GM19467 (cell line): ENCODE data around the gene RCBTB2.
"Not testable (repeated sequence)": the region's sequence is repeated elsewhere in the genome, so short reads cannot be mapped to it uniquely, and the experiment has no call there.

Source experiments
- ATAC-seq: cut with Tn5 transposase; IDR thresholded peaks from one replicate; pipeline ENCODE4 v1.9.1; 2021; ENCODE audit warnings: mild to moderate bottlenecking, moderate library complexity; ENCODE audit not compliant: unreplicated experiment

RCBTB2 gene

DNA sequence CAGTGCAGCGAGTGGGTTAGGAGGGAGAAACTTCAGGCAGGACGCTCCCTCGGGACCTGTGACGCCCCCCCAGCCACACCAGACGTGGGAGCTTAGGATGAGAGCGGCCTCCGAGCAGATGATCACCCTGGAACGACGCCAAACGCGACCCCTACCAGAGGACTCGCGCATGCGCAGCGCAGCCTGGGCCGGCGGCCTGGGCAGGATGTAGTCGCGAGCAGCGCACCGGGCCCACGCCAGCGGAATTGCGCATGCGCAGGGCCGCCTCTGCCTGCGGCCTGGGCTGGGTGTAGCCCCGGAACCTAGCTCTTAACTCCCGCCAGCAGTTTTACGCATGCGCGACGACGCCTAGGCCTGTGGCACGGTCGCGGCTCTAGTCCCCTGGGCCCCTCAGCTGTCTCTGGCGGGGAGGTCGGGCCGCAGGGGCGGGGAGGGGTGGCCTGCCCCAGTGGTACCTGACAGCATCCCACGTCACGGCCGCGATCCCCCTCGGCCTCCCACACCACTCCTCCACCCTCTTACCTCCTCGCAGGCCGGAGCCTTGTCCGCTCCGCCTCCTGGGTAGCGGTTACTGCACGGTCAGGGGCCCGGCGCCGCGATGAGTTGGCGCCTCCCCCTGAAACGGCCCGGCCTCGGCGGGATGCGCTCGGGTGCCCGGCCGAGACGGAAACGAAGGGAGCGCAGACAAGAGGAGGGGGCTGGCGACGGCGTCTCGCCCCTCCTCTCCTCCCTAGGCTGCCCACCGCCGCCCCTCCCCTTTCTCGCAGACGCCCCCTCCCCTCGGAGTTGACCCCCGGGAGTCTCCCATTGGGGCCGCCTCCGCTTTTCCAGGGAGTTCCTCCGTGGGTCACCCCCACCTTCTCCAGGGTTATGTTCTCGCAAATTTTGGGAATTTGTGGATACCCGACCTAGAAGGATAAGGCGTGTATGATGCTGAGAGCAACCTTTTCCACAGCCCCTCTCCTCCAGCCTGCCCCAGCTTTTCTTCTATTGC lies at the start of gene RCBTB2:
TSS of gene RCBTB2 (minus strand) at position 575 of the 994 bp plus-strand sequence. CDS start 11,141 bp downstream, outside the sequence.
- peak; percentile 80 for ATAC-seq

DNA sequence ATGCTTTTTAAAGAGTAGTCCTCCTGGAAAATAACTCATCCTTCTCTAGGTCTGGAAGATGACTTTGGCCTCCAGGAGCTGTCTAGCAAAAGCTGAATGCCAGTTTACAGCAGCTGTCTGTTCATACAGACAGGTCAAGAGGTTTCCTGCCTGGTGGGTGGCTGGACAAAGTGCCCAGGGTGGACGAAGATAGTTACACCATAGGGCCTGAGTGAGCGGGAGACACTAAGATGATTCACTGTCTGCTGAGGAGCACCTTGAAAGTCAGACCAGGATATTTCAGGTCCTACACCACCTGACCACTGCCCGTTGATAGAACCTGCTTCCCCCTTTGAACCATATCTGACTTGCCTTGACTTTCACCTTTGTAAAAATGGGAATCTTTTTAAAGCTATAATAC lies 49.2 kb upstream of the RCBTB2 start:
- no peak for ATAC-seq

DNA sequence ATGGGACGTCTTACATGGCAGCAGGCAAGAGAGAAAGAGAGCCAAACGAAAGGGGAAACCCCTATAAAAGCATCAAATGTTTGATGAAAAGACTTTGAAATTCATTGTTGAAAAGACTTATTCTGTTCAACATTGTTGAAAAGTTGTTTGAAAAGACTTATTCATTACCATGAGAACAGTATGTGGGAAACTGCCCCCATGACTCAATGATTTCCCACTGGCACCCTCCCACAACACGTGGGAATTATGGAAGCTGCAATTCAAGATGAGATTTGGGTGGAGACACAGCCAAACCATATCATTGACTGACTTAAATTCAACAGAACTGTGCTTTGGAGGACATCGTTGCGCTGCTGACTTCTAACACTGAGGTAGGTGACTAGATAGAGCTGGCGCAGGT lies 48.0 kb upstream of the RCBTB2 start:
- no peak for ATAC-seq

DNA sequence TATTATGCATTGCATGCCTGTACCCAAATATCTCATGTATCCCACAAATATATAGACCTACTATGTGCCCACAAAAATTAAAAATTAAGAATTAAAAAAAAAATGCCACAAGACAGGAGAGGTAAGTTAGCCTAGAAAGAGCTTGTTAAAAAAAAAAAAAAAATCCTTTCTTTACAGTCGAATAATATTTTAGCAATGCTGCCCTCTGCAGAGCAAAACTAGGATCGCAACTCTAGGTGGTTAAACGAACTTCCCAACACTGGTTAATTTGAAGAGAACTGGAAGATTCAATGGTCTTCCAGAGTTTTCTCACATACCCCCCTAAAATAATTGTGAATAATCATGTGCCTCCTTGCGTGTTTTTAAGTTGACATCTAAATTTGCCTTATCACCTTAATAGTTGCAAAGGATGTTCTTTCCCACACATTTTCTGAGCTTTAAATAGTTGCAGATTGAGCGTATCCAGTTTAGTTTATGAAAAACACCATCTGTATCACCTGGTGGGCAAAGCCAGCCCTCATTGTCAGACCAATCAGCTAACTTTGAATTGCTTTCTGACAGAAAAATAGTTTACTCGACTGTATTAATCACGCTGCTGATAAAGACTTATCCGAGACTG lies 47.4 kb upstream of the RCBTB2 start:
- ATAC-seq = no peak

DNA sequence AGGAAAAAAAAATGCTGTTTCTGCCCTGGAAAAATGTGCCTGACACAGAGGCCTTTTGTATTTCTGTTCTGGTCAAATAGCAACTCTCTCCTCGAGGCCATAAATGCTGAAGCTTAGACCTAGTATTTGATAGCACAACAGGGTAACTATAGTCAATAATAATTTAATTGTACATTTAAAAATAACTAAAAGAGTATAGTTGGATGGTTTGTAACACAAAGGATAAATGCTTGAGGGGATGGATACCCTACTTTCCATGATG lies 47.0 kb upstream of the RCBTB2 start:
- ATAC-seq = not testable (repeated sequence)

DNA sequence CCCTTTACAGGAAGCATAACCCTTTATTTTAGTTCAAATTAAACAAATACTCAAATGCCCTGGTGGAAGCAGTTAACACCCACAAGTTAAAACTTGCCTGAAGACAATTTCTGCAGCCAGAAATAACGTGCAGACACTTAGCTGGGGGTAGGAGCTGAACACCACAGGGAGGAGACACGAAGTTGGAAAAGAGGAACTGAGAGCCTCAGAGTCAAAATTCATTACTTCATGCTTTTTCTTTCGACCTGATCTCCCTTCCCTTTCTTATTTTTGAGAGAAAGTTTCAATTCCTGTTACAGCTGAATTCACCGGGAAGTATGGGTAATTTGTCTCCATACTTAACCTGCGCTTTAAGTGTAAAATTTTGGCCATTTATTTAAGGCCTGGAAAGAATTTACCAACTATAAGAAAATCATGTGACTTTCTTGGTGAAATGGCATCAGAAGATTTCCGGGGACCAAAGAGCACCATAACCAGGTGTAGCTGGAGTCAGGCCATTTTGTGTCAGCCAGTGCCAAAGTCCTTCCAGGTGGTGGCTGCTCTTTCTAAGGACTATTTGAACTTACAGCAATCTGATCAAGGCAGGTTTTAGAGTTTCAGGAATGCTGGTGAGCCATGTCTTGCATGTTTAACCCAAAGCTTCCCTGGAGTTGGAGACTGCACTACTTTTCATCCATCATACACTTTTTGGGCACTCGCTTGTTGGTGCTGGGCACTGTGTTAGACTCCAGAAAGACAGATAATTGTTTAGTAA lies 46.5 kb upstream of the RCBTB2 start:
- peak; percentile 78 for ATAC-seq

DNA sequence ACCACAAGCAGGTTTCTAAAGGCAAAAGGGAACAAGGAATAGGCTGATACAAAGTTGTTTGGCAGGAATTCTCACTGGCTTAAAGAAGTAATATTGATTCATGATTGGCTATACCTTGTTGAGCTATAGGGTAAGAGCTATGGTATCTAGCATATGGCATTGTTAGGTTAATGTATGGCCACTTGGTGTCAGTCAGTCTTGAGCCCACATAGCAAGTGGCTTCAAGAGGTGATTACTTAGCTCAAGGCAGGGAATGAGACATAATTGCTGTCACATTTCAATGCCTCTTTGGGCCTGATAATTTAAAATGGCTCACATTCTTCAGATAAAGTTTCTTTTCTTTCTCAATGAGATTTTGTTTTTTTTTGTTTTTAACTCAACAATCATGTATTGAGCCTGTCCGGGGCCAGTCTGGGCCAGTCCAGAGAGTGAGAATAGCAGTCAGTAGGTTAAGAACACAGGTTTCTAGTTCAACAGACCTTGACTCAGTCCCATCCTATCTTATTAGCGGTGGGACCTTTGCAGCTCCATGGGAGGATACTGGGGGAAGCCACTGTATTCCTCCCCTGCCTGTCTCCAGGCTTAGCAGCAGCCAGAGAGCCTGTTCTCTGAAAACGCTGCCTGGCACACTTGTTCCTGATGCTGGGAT lies 45.8 kb upstream of the RCBTB2 start:
- ATAC-seq = peak; percentile 40

DNA sequence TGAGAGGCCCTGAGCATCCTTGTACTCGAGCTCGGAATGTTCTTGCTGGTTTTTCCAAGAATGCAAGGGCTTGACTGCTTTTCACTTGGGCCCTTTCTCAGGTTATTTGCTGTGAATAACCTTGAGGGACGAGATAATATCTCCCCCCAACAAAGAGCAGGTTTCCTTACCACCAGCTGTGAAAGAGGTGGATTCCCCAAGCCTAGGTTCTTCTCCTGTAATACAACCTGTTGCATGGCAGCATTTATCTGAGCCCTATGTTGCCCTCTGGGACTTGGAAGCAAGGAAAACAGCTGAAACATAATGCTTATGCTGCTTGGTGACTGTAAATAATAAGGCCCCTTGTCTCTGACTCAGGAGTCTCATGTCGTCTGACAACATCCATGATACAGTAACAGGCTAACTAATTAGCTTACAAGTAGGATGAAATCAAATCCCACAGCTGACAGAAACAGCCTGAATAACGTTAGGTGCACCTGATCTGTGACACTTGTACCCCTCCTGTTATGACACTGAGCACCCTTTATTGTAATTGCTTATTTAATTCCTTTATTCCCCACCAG lies 43.6 kb upstream of the RCBTB2 start:
- no peak for ATAC-seq

DNA sequence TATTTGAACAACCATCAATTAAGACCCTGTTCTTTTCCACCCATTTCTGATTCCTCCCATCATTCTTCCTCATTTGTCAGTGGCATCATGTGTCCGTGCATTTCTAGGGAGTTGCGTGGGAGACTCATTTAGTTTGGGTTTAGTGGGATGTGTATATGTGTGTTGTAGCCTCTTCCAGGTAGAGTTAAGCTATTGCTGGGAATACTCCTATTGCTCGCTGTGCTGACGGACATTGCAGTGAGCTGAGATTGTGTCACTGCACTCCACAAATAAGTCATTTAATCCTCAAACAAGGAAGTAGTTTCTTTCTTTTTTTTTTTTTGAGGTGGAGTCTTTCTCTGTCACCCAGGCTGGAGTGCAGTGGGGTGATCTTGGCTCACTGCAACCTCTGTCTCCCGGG lies 42.2 kb upstream of the RCBTB2 start:
- ATAC-seq = no peak

DNA sequence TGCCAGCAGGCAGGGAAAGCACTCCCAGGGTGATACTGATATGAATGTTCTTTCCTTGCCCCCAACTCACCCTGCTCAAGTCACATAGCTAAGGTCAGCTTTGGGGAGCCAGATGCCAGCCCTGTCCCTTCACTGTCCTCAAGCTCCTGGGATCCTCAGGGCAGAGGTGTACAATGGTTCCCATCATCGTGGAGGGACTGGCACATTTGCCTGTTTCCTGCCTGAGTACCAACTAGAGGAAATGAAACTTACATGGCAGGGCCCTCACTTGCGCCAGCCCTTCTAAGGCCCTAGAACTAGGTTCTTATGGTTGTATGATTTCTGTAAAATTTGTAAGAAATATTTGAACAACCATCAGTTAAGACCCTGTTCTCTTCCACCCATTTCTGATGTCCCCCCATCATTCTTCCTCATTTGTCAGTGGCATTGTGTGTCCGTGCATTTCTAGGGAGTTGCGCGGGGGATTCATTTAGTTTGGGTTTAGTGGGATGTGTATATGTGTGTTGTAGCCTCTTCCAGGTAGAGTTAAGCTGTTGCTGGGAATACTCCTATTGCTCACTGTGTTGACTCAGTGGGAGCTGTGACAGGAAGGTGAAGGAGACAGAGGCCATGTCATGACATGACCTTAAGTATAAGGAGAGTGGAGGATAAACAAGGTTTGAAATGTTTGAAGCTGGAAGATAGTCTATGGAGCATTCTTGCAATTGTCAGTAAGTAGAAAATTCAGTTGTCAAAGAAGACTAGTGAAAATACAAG lies 41.3 kb upstream of the RCBTB2 start:
- ATAC-seq = no peak

DNA sequence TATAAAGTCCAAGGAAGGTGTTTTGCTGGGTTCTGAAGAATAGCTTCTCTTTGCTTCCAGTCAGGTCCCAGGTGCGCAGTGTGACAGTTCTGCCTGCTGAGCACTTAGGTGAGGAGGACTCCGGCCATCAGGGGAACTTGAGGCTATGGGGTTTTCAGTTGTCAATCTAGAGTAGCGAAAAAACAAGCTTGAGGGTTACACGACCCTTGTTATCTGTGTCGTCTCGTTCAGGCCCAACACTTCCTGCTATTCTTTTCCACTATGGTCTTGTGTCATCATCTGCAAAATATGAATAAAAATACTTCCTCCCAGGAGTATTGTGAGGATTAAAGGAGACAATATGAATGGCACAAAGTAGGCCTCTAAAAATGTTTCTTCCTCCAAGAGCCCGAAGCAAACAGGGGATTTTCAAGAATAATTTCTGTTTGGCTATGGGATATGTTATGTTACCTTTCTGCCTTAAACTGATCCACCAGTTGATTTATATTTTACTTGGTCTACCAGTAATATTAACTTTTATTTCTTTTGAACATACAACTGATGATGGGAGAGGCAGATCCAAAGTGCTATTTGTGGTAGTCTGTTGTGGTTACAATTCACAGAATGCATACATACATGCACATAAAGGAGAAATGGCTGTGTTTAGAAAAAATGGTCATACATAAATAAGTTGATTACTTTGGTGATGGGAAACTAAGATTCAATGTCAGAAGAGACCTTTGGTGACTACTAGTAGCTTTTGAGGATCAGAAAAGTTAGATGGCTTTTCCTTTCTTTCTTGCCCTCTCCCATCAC lies 40.5 kb upstream of the RCBTB2 start:
- no peak for ATAC-seq

DNA sequence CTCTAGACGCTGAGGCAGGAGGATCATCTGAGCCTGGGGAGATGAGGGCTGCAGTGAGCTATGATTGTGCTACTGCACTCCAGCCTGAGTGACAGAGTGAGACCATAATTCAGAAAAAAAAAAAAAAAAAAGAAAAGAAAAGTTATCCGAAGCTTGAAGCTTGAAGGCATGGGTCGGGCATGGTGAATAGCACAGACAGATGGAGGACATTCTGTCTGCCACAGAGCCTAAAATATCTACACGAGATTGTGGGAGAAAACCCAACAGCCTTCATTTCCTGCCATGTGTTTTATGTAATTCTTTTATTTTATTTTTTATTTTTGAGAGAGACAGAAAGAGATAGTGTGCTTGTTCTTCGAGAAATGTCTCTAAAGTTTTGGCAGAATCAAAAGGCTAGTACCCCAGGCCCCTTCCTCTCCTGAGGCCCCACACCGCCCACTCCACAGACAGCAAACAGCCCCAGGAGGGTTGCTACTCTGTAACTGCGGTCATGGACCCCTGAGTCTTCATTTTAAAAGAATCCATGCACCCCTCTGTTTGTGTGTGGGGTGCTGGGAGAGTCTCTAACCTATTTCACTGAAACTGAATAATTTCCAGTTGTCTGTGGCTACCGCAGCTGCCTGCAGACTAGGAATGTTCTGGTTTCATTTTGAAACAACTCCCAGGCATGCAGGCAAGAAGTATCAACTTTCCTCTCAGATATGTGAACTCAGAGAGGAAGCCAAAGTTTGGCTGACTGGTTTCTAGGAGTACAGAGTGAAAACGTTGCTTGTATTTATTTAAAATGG lies 38.4 kb upstream of the RCBTB2 start:
- ATAC-seq = no peak

DNA sequence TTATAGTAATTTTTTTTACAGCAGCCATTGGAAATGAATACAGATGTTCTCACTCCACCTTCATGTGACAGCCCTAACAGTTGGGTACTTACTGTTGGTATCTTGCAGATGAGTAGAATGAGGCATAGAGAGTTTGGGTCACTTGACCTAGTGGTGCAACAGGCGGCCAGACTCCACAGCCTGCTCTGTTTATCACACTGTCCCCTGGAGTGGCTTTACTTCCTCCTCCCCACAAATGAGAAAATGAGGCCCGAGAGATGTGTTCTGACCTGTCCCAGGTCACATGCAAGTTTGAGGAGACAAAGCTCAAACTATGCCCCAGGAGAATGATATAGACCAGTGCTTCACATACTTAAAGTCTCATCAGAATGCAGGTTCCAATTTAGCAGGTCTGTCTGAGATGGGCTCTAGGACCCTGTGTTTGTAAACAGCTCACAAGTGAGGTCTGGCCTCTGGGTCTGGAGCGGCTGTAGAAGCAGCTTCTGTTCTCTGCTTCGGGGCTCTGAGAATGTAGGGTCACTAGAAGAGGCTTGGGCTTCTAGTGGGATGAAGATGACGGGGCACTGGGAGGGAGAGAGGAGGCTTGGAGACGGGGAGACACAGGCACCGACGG lies 37.4 kb upstream of the RCBTB2 start:
- ATAC-seq = no peak

DNA sequence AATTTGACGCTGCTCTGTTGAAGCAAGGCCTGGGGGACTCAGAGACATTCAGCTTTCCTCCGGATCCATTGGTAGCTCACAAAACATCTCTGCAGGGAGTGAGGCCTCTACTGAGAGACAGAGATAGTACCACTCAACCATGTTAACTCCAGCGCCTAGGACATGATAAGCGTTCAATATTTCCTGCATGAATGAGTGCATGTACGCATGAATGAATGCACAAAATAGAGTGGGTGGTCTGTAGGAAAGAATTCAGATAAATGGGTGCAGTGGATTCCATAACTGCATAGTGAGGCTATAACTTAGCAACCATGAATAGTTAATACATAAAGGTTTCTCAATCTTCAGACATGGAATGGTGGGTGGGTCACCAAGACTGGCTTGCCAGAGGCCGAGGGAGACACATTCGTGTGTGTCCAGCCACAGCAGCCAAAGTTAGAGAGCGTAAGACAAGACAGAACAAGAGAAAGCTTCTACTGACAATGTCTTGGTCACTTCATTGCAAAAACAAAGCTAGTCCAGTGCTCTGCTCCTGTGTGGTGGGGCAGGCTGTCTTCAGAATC lies 36.3 kb upstream of the RCBTB2 start:
- ATAC-seq = no peak

DNA sequence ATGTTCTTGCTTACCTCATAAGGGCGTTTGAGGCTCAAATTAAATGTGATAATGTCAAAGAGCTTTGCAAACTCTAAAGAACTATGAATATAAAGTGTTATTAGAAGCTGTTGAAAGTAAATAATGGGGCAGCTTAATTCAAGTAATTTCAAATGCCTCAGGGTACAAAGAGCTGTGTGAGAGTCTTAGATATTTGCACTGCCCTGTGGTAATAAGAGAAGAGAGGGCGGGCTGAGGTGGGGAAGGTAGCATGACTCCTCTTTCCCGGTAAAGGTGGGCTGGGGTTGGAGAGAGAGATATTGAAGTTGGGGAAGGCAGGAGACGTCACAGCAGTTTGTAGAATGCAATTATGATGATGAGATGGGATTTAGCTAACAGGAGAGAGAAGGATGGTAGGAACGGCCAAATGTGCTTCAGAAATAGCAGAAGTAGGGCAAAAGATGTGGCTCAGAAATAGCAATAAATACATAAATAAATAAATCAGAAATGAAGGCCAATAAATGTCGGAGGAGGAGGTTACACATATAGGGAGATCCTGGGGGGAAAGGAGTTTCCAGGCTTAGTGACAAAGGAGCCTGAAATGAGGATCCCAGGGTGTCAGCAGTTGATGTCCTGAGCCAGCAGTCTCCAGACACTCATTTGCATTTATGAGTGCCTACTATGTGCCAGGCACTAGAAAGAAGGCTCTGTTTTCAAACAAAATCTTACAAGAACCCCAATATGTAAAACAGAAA lies 35.7 kb upstream of the RCBTB2 start:
- no peak for ATAC-seq

DNA sequence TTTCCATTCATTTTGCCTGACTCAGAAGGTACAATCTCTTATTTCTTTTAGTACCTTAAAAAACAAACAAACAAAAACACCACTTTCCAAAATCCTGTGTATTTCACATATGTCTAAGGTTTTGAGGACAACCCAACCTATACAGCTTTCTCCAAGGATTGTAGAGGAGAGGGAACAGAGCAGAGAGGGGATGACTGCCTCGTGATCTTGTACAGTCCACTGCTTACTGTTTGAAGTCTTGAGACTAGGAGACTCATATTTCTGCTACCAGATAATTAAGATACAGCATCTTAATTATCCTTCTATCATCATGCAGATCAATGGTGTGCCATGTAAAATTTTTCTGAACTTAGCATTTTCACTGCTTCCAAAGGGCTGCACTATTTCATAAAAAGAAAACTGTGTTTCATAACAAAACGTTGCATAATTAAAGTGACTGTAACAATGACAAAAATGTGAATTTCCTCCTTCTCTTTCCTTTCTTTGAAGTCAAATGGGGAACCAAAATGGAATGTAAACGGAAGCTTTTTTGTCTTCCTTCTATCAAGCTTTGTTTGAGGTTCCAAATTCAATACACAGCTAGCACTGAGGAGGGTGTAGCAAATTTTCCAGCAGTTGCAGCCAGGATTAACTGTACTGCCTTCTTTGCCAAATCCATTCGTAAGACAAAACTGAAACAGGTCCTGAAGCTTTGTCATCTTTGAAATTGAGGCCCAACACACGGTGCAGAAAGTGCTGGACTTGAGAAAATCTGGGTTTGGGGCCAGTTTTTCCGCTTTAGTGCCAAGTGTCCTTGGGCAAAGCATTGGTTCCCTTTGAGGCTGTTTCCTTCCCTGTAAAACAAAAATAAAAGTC lies 34.9 kb upstream of the RCBTB2 start:
- ATAC-seq = no peak
